GM10248 (cell line): ENCODE results near the gene MYLK.

Experiments used
- CTCF ChIA-PET: fragments of 300-600 bp; sonication (Branson Sonifier 250); formaldehyde crosslinking; extraction: SDS; loops from one replicate; lab custom pipeline; 2021; ENCODE audit warnings: antibody characterized with exemption; lab: Yijun Ruan, JAX
- POLR2A ChIA-PET: fragments of 350-650 bp; sonication (Branson Sonifier 250); formaldehyde crosslinking; extraction: SDS; loops from one replicate; lab custom pipeline; 2020; ENCODE audit warnings: antibody characterized with exemption; lab: Yijun Ruan, JAX
- DNase-seq: peaks from one replicate; pipeline ENCODE4 v3.0.0; 2012; ENCODE audit errors: extremely low spot score
- TF ChIP-seq, protein P1 (sequence below): IDR thresholded peaks from 2 replicates; pipeline ENCODE4 v1.5.1; 2012; ENCODE audit warnings: mild to moderate bottlenecking, low read depth; ENCODE audit errors: extremely low read depth, missing control alignments, control extremely low read depth

The MYLK gene

DNA sequence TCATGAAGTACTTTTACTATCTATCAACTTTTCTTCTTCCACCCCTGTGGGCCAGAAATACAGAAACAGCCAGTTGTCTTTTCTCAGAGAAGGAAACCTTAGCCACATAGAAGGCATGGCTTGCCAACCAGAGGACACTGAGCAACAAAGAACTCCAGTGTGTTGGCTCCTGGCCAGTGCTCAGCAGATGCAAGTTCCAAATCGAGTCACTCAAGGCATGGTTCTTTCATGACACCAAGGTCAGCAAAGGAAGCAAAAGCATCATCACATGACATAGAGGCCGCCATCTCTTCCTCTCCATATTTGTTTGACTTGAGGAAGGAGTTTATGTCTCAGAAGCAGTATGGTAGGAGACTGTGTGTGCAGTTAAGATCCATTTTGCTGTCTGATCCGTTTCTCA is 92.2 kb downstream of the MYLK start:
- TF ChIP-seq, protein P1, sequence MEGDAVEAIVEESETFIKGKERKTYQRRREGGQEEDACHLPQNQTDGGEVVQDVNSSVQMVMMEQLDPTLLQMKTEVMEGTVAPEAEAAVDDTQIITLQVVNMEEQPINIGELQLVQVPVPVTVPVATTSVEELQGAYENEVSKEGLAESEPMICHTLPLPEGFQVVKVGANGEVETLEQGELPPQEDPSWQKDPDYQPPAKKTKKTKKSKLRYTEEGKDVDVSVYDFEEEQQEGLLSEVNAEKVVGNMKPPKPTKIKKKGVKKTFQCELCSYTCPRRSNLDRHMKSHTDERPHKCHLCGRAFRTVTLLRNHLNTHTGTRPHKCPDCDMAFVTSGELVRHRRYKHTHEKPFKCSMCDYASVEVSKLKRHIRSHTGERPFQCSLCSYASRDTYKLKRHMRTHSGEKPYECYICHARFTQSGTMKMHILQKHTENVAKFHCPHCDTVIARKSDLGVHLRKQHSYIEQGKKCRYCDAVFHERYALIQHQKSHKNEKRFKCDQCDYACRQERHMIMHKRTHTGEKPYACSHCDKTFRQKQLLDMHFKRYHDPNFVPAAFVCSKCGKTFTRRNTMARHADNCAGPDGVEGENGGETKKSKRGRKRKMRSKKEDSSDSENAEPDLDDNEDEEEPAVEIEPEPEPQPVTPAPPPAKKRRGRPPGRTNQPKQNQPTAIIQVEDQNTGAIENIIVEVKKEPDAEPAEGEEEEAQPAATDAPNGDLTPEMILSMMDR = no peak
- CTCF ChIA-PET = interaction anchor here (0.8 kb wide), 1 partner anchor 13 kb away, joined by 3 read pairs; no protein-coding TSS in a partner anchor

DNA sequence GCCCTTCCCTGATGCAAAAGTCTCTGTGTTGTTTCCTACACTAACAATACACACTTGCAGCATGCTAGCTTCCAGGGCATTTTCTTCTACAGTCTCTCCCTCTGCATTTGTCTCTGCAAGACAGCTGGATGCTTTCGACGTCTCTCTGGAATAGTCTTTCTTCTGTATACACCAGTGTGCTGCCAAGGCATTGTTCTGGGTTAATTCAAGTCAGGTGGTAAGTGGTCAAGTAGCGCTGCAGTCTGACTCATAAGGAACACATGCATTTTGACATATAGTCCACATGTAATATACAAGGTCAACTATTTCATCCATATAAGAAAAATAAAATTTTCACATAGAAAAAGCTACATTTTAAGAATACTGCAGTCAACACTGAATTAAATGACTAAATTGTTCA is 92.7 kb downstream of the MYLK start:
- ChIA-PET POLR2A (no interaction called here), CTCF (interaction anchor here (0.8 kb wide), 1 partner anchor 13 kb away, joined by 3 read pairs; no protein-coding TSS in a partner anchor)
- DNase-seq = no peak
- TF ChIP-seq, protein P1 = no peak

More for the DNA sequence above, 92.2 kb downstream of the MYLK start:
- DNase-seq = no peak
- POLR2A ChIA-PET = no interaction called here

DNA sequence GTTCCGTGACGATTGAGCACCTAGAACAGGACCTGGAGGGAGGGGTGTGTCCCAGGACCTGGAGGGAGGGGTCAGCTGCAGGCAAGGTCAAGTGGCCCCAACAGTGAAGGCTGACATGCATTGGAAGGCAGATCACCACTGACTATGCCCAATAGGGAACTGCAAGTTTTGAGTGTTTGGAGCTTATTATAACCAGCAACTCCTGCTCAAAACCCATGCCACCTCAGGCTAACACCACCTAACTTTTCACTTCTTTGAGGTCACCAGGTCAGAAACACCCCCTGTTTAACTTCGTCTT is 93.1 kb downstream of the MYLK start:
- ChIA-PET CTCF (interaction anchor here (0.8 to 1.6 kb wide), 4 partner anchors 12 to 67 kb away, joined by 3 to 9 read pairs (median 4); no protein-coding TSS in a partner anchor), POLR2A (no interaction called here)
- DNase-seq = no peak
- TF ChIP-seq, protein P1 = no peak

DNA sequence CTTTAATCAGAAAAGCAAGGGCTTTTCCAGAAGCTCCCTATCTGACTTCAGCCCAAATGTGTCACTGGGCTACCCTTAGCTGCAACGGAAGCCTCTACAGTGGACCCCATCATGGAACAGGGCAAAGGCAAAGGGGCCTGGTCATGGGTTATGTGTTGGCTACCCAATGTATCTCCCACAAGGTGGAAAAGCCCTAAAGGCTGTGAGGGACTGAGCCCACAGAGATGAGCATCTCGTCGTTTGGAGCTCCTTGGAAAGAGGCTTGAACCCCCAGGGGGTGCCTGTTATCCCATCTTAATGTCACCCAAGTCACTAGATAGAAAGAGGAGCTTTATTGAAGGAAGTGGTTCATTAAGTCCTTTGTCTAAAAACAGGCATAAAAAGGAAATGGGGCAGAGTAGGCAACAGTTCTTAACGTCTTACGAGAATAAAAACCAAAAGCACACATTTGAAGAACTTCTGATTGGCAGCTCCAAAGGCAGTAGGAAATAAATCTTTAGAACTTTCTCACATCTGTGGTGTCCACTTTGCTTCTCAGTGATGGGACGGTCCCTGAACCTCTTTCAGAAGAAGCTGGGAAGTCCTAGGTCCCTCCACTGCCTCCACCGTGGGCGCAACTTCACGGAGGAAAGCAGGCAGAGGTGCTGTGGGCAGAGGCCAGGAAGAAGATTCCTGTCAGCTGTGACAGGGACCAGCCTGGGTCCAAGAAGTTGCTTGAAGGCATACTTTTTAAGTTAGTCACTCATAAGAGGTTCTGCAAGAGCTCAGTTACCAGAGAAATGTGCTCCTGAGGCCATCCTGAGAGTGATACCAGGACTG is 93.7 kb downstream of the MYLK start:
- ChIA-PET CTCF (interaction anchor here (0.8 to 1.6 kb wide), 3 partner anchors 16 to 67 kb away, joined by 3 to 9 read pairs (median 4); no protein-coding TSS in a partner anchor), POLR2A (no interaction called here)
- no peak for DNase-seq
- TF ChIP-seq, protein P1 = no peak

DNA sequence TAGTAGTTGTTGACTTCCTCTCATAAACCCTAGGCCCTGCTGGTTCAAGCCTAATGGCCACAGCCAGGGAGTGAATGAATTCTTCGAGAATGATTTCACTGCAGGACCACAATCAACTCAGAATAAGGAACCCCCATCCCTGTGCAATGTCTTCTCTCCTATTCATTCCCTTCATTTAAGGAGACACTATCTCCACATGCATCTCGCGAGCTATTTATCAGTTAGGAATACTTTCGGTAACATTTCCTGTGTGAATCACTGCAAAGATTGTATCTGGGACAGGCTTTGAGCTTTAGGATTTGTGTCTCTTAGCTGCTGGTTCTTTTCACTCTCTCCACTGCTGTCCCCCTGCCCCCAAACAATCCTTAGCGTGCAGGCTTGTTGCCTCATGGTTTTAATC is 94.4 kb downstream of the MYLK start:
- CTCF ChIA-PET = interaction anchor here (1.4 to 1.6 kb wide), 2 partner anchors 48 to 66 kb away, joined by 4 to 9 read pairs; no protein-coding TSS in a partner anchor

DNA sequence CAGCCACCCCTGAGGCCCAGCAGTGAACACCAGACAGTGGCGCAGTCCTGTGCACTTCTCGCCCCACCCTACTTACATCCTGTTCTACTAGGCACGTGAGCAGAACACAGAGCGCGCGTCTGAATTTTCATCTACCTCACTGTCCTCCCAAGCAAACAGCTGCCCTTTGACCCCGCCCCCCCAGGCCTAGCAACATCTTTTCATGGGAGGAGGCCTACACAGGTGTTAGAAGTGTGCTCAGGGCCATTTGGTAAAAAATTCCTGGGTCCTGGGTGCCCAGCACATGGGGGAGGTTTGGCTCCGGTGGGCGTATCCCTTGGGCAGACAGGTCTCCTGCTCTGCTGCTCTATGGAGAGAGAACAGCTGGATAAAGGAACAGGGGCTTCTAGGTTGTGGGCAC is 95.0 kb downstream of the MYLK start:
- no peak for DNase-seq
- TF ChIP-seq, protein P1 = no peak
- ChIA-PET POLR2A (no interaction called here), CTCF (no interaction called here)

More for the DNA sequence above, 94.4 kb downstream of the MYLK start:
- DNase-seq = no peak
- TF ChIP-seq, protein P1 = no peak
- POLR2A ChIA-PET = no interaction called here
